K562 (cell line): ENCODE measurements around the gene PIH1D1. TPM values are rescaled to one million over a fixed set of nuclear protein-coding genes. Genes with fewer than 3 reads are reported as not detected.
A peak's percentile ranks its signal among the peaks of the same experiment; 100 is the strongest.

ENCODE experiments used
- ATAC-seq: fragments of 200-7000 bp; cut with Tn5 transposase; 3 replicates; pipeline ENCODE4 v1.9.1; 2020; ENCODE audit warnings: moderate library complexity
- BruUV-seq: library from RNA; stranded (reverse); fragments of 400-500 nt; replicated peaks from 2 replicates; lab custom pipeline; 2021; lab: Mats Ljungman, UMichigan
- CTCF ChIA-PET: fragments of 300-600 bp; formaldehyde crosslinking; extraction: SDS; loops from one replicate; lab custom pipeline; 2021; ENCODE audit warnings: low intra/inter-chr PET ratio; lab: Yijun Ruan, JAX
- POLR2A ChIA-PET: fragments of 300-600, 350-650 bp; sonication (Branson Sonifier 250); formaldehyde crosslinking; extraction: SDS; loops from one replicate; lab custom pipeline; 2021; ENCODE audit warnings: antibody characterized with exemption, inconsistent platforms; lab: Yijun Ruan, JAX
- DNase-seq, 4 experiments: peaks; one replicate each; pipeline versions ENCODE4 v3.0.0 to v3.0.0-alpha.2; 2011 to 2018; ENCODE audit warnings: low spot score in 3 of 4, mixed read lengths in 3 of 4; ENCODE audit errors: extremely low read depth in 1 of 4
- FAIRE-seq: peaks from 2 replicates; lab custom pipeline; 2011; peaks lifted over from hg19 to GRCh38; lab: Jason Lieb, UNC
- H2AFZ ChIP-seq: 2 replicates; pipeline ENCODE4 v1.6.0; 2011; ENCODE audit warnings: low read depth, low read length, control low read depth, inconsistent platforms
- H3K27ac ChIP-seq: fragments of 200-600 bp; 3 replicates; pipeline ENCODE4 v1.8.0; 2011; ENCODE audit warnings: low read depth, mild to moderate bottlenecking, control low read depth, inconsistent platforms, low read length, moderate library complexity, mixed read lengths; ENCODE audit errors: extremely low read depth
- H3K27me3 ChIP-seq, 2 experiments: fragments of 300-600 bp in 1 of 2; 2 replicates in 1 of 2; 3 replicates in 1 of 2; pipeline versions ENCODE4 v1.6.0 to v1.8.0; 2011; ENCODE audit warnings: inconsistent platforms in 2 of 2, low read length in 2 of 2, mild to moderate bottlenecking in 1 of 2, mixed read lengths in 1 of 2, moderate library complexity in 1 of 2; ENCODE audit not compliant: control insufficient read depth in 2 of 2, insufficient read depth in 2 of 2
- H3K36me3 ChIP-seq: fragments of 300-600 bp; 3 replicates; pipeline ENCODE4 v1.8.0; 2011; ENCODE audit warnings: mild to moderate bottlenecking, low read length, inconsistent platforms; ENCODE audit not compliant: control insufficient read depth, insufficient read depth
- H3K4me1 ChIP-seq, 2 experiments: fragments of 200-600 bp in 1 of 2; replicated peaks in 1 of 2; 2 replicates in 1 of 2; 3 replicates in 1 of 2; pipeline versions ENCODE4 v1.5.1 to v1.8.0; 2011; ENCODE audit warnings: inconsistent platforms in 2 of 2, low read length in 2 of 2, mild to moderate bottlenecking in 1 of 2, mixed read lengths in 1 of 2, moderate library complexity in 1 of 2; ENCODE audit not compliant: control insufficient read depth in 2 of 2, insufficient read depth in 2 of 2
- H3K4me2 ChIP-seq: 2 replicates; pipeline ENCODE4 v1.6.1; 2011; ENCODE audit warnings: low read length, control low read depth, inconsistent platforms, mixed read lengths; ENCODE audit not compliant: insufficient read depth
- H3K4me3 ChIP-seq: fragments of 200-600 bp; sonication (generic), shearing (Covaris generic); 2 replicates; pipeline ENCODE4 v1.5.1; 2016; ENCODE audit warnings: control low read depth, inconsistent platforms
- H3K79me2 ChIP-seq: fragments of 200-600 bp; 3 replicates; pipeline ENCODE4 v1.8.0; 2011; ENCODE audit warnings: low read length, inconsistent platforms; ENCODE audit not compliant: control insufficient read depth, insufficient read depth
- H3K9ac ChIP-seq, 2 experiments: 2 replicates each; pipeline versions ENCODE4 v1.6.0 to v1.6.1; 2011; ENCODE audit warnings: low read depth in 2 of 2, low read length in 2 of 2, control low read depth in 1 of 2, inconsistent platforms in 1 of 2, mild to moderate bottlenecking in 1 of 2, mixed read lengths in 1 of 2; ENCODE audit not compliant: insufficient read depth in 1 of 2
- H3K9me1 ChIP-seq: one replicate; pipeline ENCODE4 v1.6.0; 2011; ENCODE audit warnings: inconsistent platforms, mild to moderate bottlenecking, low read length, moderate library complexity; ENCODE audit not compliant: control insufficient read depth, insufficient read depth
- H3K9me3 ChIP-seq: replicated peaks from 2 replicates; pipeline ENCODE4 v1.5.1; 2011; ENCODE audit warnings: low read depth, low read length, inconsistent platforms; ENCODE audit not compliant: control insufficient read depth, insufficient read depth
- H4K20me1 ChIP-seq: replicated peaks from 2 replicates; pipeline ENCODE4 v1.6.1; 2011; ENCODE audit warnings: low read length, inconsistent platforms, mixed read lengths; ENCODE audit not compliant: control insufficient read depth, insufficient read depth
- ARID3A ChIP-seq: IDR thresholded peaks from 2 replicates; pipeline ENCODE4 v1.6.1; 2012; ENCODE audit warnings: low read depth, low read length, improper control_type of control experiment, borderline replicate concordance
- CREB5 ChIP-seq: fragments of 250-450 bp; sonication (Bioruptor Pico); IDR thresholded peaks from 2 replicates; pipeline ENCODE4 v1.5.0; 2020; ENCODE audit warnings: mild to moderate bottlenecking
- HDAC6 ChIP-seq: IDR thresholded peaks from 2 replicates; pipeline ENCODE4 v1.6.1; 2012; ENCODE audit warnings: low read depth, mild to moderate bottlenecking, control low read depth, inconsistent platforms, low read length, moderate library complexity
- PML ChIP-seq: IDR thresholded peaks from 2 replicates; pipeline ENCODE4 v1.6.1; 2012; ENCODE audit warnings: low read length, inconsistent platforms
- TAF7 ChIP-seq: fragments of 450-650 bp; IDR thresholded peaks from 2 replicates; pipeline ENCODE4 v1.6.1; 2016; ENCODE audit warnings: missing genetic modification characterization, missing compliant biosample characterization
- TFAP4 ChIP-seq: sonication (generic); formaldehyde crosslinking; IDR thresholded peaks from 2 replicates; pipeline ENCODE4 v1.8.0; 2022; ENCODE audit warnings: missing genetic modification reagents, mild to moderate bottlenecking, moderate library complexity, borderline replicate concordance
- THRAP3 ChIP-seq: fragments of 450-650 bp; IDR thresholded peaks from 2 replicates; pipeline ENCODE4 v1.6.1; 2016; ENCODE audit warnings: mild to moderate bottlenecking, inconsistent platforms, borderline replicate concordance
- WGBS: fragments of 100-300 bp; shearing (Covaris generic); methylation state at CpG from one replicate; pipeline ENCODE4 v1.1.6; 2016; ENCODE audit warnings: low coverage, mixed read lengths; ENCODE audit not compliant: insufficient coverage; ENCODE audit errors: missing lambda C conversion rate; 5-methylcytosine and 5-hydroxymethylcytosine counted together
- in situ Hi-C: fragments of 300-500 bp; cut with MboI; formaldehyde crosslinking; loops from 4 replicates; pipeline ENCODE4 v1.15.0; 2018; ENCODE audit warnings: inconsistent platforms, mixed read lengths
- intact Hi-C: fragments of 100-400 bp; cut with micrococcal nuclease; formaldehyde crosslinking; loops from 2 replicates; pipeline ENCODE4 v1.14.2; 2022
- polyA plus RNA-seq, 8 experiments: library from polyadenylated mRNA; depleted of rRNA in 4 of 8; stranded (reverse) in 5 of 8; unstranded in 3 of 8; fragments of >200 nt; fragmentation: Nextera tagmentation in 2 of 8; fragmentation: Illumina TruSeq in 1 of 8; extraction: Ambion mirVana in 2 of 8; extraction: Trizol in 1 of 8; gene quantifications; 2 replicates each; pipeline versions ENCODE4 v1.2.1 to v1.2.3, GENCODE V29; 2011 to 2014; ENCODE audit warnings: inconsistent platforms in 1 of 8, missing spikeins in 1 of 8
- total RNA-seq, 7 experiments: library from RNA; depleted of rRNA in 6 of 7; stranded (reverse); fragments of >200 nt in 6 of 7; fragmentation: Illumina TruSeq in 2 of 7; extraction: Trizol in 2 of 7; gene quantifications; 2 replicates each; pipeline versions ENCODE4 v1.2.1 to v1.2.3, GENCODE V29; 2011 to 2021; ENCODE audit warnings: low replicate concordance in 1 of 7
- TF ChIP-seq, protein P1 (sequence below): fragments of 200-800 bp; sonication (Bioruptor generic); IDR thresholded peaks from 2 replicates; pipeline ENCODE4 v1.6.1; 2016; ENCODE audit warnings: missing genetic modification characterization, missing compliant biosample characterization

Gene PIH1D1
- total and polyA plus RNA-seq, 9 of the 15 experiments (the other 6 are each of a cell fraction or from before 2014, with no cell fraction given) = 26.5 to 224 (median 137) TPM

DNA sequence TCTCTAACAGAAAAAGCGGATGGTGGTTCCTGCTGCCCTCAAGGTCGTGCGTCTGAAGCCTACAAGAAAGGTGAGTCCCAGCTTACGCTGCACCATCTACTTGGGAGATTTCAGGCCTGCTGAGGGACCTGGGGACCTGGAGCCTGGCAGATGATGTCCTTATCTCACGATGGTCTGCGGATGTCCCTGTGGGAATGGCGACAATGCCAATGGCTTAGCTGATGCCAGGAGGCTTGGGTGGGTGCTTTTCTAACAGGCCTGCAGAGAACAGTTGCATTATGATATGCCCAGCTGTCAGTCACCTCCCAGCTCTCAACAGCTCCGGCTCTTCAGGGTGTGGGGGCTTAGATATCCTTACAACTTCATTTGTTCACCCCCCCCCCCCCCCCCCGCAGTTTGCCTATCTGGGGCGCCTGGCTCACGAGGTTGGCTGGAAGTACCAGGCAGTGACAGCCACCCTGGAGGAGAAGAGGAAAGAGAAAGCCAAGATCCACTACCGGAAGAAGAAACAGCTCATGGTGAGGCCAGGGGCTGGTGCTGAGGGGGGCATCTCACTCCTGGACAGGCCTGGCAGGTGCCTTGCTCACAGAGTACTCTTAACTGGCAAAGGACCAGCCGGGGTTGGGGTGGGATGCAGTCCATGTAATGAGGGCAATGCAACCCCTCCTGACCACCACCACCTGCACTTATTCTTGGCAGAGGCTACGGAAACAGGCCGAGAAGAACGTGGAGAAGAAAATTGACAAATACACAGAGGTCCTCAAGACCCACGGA lies 39.6 kb upstream of the PIH1D1 start:
- no peaks in the 10 kb centered on the region for H3K9me3 ChIP-seq
- WGBS = 88% methylated on average over 13 of the region's 17 CpGs
- peak overlapping the region; percentile 99 for H3K27ac ChIP-seq
- H3K9me1 ChIP-seq = peaks cover 3% of the 10 kb centered on the region
- in situ Hi-C loops = loop anchor here (10.0 kb wide), 1 partner anchor 384 kb away; the partner anchor contains the start of genes AKT1S1 and TBC1D17
- H3K9ac ChIP-seq = peak overlapping the region; percentile 97 to 100; a peak in 3 of 4 replicates
- H3K4me2 ChIP-seq = peak overlapping the region; percentile 95; the same call in 1 of the 2 replicates
- H3K4me3 ChIP-seq = peak overlapping the region; percentile 100; the same call in 1 of the 2 replicates
- H3K36me3 ChIP-seq = peaks cover 53% of the 10 kb centered on the region
- ChIA-PET CTCF (no interaction called here), POLR2A (interaction anchor here (0.6 to 1.4 kb wide), 3 partner anchors 43 to 881 kb away, joined by 3 to 4 read pairs (median 3); no protein-coding TSS in a partner anchor)
- no TSS peak for BruUV-seq
- H3K27me3 ChIP-seq = no peaks in the 10 kb centered on the region
- H2AFZ ChIP-seq = no peak overlapping the region
- no peak for ATAC-seq
- intact Hi-C loops = no loop called here
- peak in 1 of 4 experiments; percentile 15 for DNase-seq
- FAIRE-seq = no peak
- peaks cover 19 to 29% of the 10 kb centered on the region in 2 experiments; a peak in 3 of 5 replicates for H3K4me1 ChIP-seq
- H3K79me2 ChIP-seq = peaks cover 50% of the 10 kb centered on the region
- H4K20me1 ChIP-seq = peaks cover 30% of the 10 kb centered on the region
- TF ChIP-seq TAF7 (no peak), THRAP3 (no peak), CREB5 (CRISPR knock-in tag) (no peak), HDAC6 (no peak), TFAP4 (CRISPR knock-in tag) (peak; percentile 12; the same call in 1 of the 2 replicates), ARID3A (no peak), PML (no peak)
- TF ChIP-seq, protein P1, sequence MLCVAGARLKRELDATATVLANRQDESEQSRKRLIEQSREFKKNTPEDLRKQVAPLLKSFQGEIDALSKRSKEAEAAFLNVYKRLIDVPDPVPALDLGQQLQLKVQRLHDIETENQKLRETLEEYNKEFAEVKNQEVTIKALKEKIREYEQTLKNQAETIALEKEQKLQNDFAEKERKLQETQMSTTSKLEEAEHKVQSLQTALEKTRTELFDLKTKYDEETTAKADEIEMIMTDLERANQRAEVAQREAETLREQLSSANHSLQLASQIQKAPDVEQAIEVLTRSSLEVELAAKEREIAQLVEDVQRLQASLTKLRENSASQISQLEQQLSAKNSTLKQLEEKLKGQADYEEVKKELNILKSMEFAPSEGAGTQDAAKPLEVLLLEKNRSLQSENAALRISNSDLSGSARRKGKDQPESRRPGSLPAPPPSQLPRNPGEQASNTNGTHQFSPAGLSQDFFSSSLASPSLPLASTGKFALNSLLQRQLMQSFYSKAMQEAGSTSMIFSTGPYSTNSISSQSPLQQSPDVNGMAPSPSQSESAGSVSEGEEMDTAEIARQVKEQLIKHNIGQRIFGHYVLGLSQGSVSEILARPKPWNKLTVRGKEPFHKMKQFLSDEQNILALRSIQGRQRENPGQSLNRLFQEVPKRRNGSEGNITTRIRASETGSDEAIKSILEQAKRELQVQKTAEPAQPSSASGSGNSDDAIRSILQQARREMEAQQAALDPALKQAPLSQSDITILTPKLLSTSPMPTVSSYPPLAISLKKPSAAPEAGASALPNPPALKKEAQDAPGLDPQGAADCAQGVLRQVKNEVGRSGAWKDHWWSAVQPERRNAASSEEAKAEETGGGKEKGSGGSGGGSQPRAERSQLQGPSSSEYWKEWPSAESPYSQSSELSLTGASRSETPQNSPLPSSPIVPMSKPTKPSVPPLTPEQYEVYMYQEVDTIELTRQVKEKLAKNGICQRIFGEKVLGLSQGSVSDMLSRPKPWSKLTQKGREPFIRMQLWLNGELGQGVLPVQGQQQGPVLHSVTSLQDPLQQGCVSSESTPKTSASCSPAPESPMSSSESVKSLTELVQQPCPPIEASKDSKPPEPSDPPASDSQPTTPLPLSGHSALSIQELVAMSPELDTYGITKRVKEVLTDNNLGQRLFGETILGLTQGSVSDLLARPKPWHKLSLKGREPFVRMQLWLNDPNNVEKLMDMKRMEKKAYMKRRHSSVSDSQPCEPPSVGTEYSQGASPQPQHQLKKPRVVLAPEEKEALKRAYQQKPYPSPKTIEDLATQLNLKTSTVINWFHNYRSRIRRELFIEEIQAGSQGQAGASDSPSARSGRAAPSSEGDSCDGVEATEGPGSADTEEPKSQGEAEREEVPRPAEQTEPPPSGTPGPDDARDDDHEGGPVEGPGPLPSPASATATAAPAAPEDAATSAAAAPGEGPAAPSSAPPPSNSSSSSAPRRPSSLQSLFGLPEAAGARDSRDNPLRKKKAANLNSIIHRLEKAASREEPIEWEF (CRISPR knock-in tag) = no peak
